H1 (cell line): Measurements from ENCODE around the gene TDP1. TPM values are rescaled to one million over a fixed set of nuclear protein-coding genes. Genes with fewer than 3 reads are reported as not detected.

Experiments used
- CTCF ChIA-PET: fragments of 300-600 bp; sonication (Branson Sonifier 250); formaldehyde crosslinking; loops from one replicate; lab custom pipeline; 2021; ENCODE audit not compliant: partially characterized antibody; lab: Charles Lee
- POLR2A ChIA-PET: fragments of 300-600 bp; sonication (Branson Sonifier 250); formaldehyde crosslinking; loops from one replicate; lab custom pipeline; 2021; ENCODE audit warnings: inconsistent platforms; ENCODE audit not compliant: partially characterized antibody; lab: Charles Lee
- DNase-seq, 2 experiments: peaks; one replicate each; pipeline versions ENCODE4 v3.0.0 to v3.0.0-alpha.2; 2010 to 2022; ENCODE audit warnings: low spot score in 2 of 2, low read depth in 1 of 2, mixed read lengths in 1 of 2
- FAIRE-seq: peaks from 2 replicates; lab custom pipeline; 2011; peaks lifted over from hg19 to GRCh38; lab: Jason Lieb, UNC
- H2AFZ ChIP-seq: 2 replicates; pipeline ENCODE4 v1.8.1; 2012; ENCODE audit warnings: low read length, inconsistent platforms
- H2AK5ac ChIP-seq: 2 replicates; pipeline ENCODE4 v1.6.1; 2013; ENCODE audit warnings: low read depth, low read length
- H2BK120ac ChIP-seq: replicated peaks from 2 replicates; pipeline ENCODE3; 2013; ENCODE audit warnings: low read depth, low read length, inconsistent platforms
- H2BK12ac ChIP-seq: 2 replicates; pipeline ENCODE4 v1.6.1; 2013; ENCODE audit warnings: low read depth, low read length
- H2BK15ac ChIP-seq: 2 replicates; pipeline ENCODE4 v1.6.1; 2013; ENCODE audit warnings: low read length
- H2BK20ac ChIP-seq: 2 replicates; pipeline ENCODE4 v1.6.1; 2013; ENCODE audit warnings: low read length
- H2BK5ac ChIP-seq: 2 replicates; pipeline ENCODE4 v1.6.1; 2013; ENCODE audit warnings: low read depth, low read length
- H3K14ac ChIP-seq: 2 replicates; pipeline ENCODE4 v1.6.1; 2013; ENCODE audit warnings: inconsistent platforms; ENCODE audit not compliant: insufficient read length
- H3K18ac ChIP-seq: 2 replicates; pipeline ENCODE4 v1.6.1; 2013; ENCODE audit warnings: low read length; ENCODE audit errors: extremely low read depth
- H3K23ac ChIP-seq: 2 replicates; pipeline ENCODE4 v1.6.1; 2013; ENCODE audit warnings: inconsistent platforms; ENCODE audit not compliant: insufficient read length
- H3K23me2 ChIP-seq: 2 replicates; pipeline ENCODE4 v1.6.1; 2013; ENCODE audit warnings: low read depth, low read length
- H3K27ac ChIP-seq: 2 replicates; pipeline ENCODE4 v1.6.1; 2011; ENCODE audit warnings: low read depth, low read length, inconsistent platforms
- H3K27me3 ChIP-seq, 4 experiments: replicated peaks in 1 of 4; 1 replicate in 1 of 4; 2 replicates in 3 of 4; pipeline versions ENCODE4 v1.6.1 to v1.8.1; 2011 to 2013; ENCODE audit warnings: low read length in 3 of 4, mild to moderate bottlenecking in 3 of 4, inconsistent platforms in 2 of 4, mixed read lengths in 2 of 4, moderate library complexity in 1 of 4; ENCODE audit not compliant: control insufficient read depth in 3 of 4, insufficient read depth in 3 of 4; ENCODE audit errors: extremely low read depth in 1 of 4
- H3K36me3 ChIP-seq, 4 experiments: 2 replicates each; pipeline versions ENCODE4 v1.6.1 to v1.8.1; 2011 to 2013; ENCODE audit warnings: mild to moderate bottlenecking in 4 of 4, low read length in 3 of 4, moderate library complexity in 2 of 4, control low read depth in 1 of 4, inconsistent platforms in 1 of 4; ENCODE audit not compliant: insufficient read depth in 4 of 4, control insufficient read depth in 2 of 4
- H3K4ac ChIP-seq: replicated peaks from 2 replicates; pipeline ENCODE3; 2013; ENCODE audit warnings: low read length, low read depth, mixed read lengths, inconsistent platforms; ENCODE audit not compliant: insufficient read length
- H3K4me1 ChIP-seq, 4 experiments: replicated peaks in 1 of 4; 1 replicate in 1 of 4; 2 replicates in 3 of 4; pipeline versions ENCODE4 v1.6.1 to v1.8.1; 2011 to 2013; ENCODE audit warnings: low read length in 3 of 4, inconsistent platforms in 2 of 4, mixed read lengths in 1 of 4; ENCODE audit not compliant: insufficient read depth in 4 of 4, control insufficient read depth in 3 of 4
- H3K4me2 ChIP-seq, 2 experiments: 2 replicates each; pipeline versions ENCODE4 v1.6.1 to v1.8.1; 2011 to 2013; ENCODE audit warnings: low read depth in 2 of 2, low read length in 2 of 2, control low read depth in 1 of 2, inconsistent platforms in 1 of 2, mild to moderate bottlenecking in 1 of 2; ENCODE audit not compliant: insufficient read depth in 1 of 2
- H3K4me3 ChIP-seq, 4 experiments: fragments of 200-600, 300-600 bp in 1 of 4; sonication (generic), shearing (Covaris generic), sonication (Bioruptor Twin) in 1 of 4; 2 replicates each; pipeline versions ENCODE4 v1.5.1 to v1.8.1; 2011 to 2016; ENCODE audit warnings: low read length in 4 of 4, low read depth in 3 of 4, control low read depth in 2 of 4, inconsistent platforms in 2 of 4, mild to moderate bottlenecking in 2 of 4, mixed read lengths in 1 of 4, moderate library complexity in 1 of 4; ENCODE audit not compliant: insufficient read depth in 2 of 4; ENCODE audit errors: extremely low read depth in 1 of 4
- H3K56ac ChIP-seq: replicated peaks from 2 replicates; pipeline ENCODE3; 2013; ENCODE audit warnings: low read depth, mild to moderate bottlenecking, mixed read lengths, low read length, inconsistent platforms; ENCODE audit not compliant: insufficient read length
- H3K79me1 ChIP-seq: 2 replicates; pipeline ENCODE4 v1.6.1; 2013; ENCODE audit warnings: low read depth, low read length, control low read depth
- H3K79me2 ChIP-seq, 2 experiments: 2 replicates each; pipeline versions ENCODE4 v1.6.1 to v1.8.1; 2012 to 2013; ENCODE audit warnings: low read length in 2 of 2, mild to moderate bottlenecking in 2 of 2, inconsistent platforms in 1 of 2; ENCODE audit not compliant: insufficient read depth in 2 of 2, control insufficient read depth in 1 of 2
- H3K9ac ChIP-seq, 4 experiments: replicated peaks in 1 of 4; 1 replicate in 1 of 4; 2 replicates in 3 of 4; pipeline versions ENCODE4 v1.6.1 to v1.8.1; 2011 to 2013; ENCODE audit warnings: low read depth in 3 of 4, low read length in 3 of 4, control low read depth in 2 of 4, mild to moderate bottlenecking in 2 of 4, moderate library complexity in 2 of 4, inconsistent platforms in 1 of 4; ENCODE audit errors: extremely low read depth in 1 of 4
- H3K9me3 ChIP-seq, 2 experiments: 2 replicates each; pipeline versions ENCODE4 v1.6.1 to v1.8.1; 2012 to 2013; ENCODE audit warnings: mild to moderate bottlenecking in 2 of 2, moderate library complexity in 2 of 2, control low read depth in 1 of 2, inconsistent platforms in 1 of 2, low read depth in 1 of 2, low read length in 1 of 2, mixed read lengths in 1 of 2; ENCODE audit not compliant: insufficient read depth in 2 of 2
- H4K20me1 ChIP-seq, 2 experiments: replicated peaks in 1 of 2; 2 replicates each; pipeline versions ENCODE3 to v1.8.1; 2011 to 2013; ENCODE audit warnings: inconsistent platforms in 2 of 2, low read length in 2 of 2, mild to moderate bottlenecking in 1 of 2; ENCODE audit not compliant: insufficient read depth in 2 of 2, control insufficient read depth in 1 of 2
- H4K5ac ChIP-seq: 2 replicates; pipeline ENCODE4 v1.6.1; 2013; ENCODE audit warnings: low read length, low read depth, mixed read lengths, inconsistent platforms; ENCODE audit not compliant: insufficient read length
- H4K8ac ChIP-seq: 2 replicates; pipeline ENCODE4 v1.8.0; 2013; ENCODE audit warnings: mild to moderate bottlenecking, moderate library complexity, low read length, inconsistent platforms; ENCODE audit not compliant: insufficient read depth; ENCODE audit errors: extremely low read depth
- H4K91ac ChIP-seq: replicated peaks from 2 replicates; pipeline ENCODE3; 2013; ENCODE audit warnings: low read length, mixed read lengths, inconsistent platforms; ENCODE audit not compliant: insufficient read length
- BCL11A ChIP-seq, 2 experiments: IDR thresholded peaks; one replicate each; pipeline ENCODE4 v1.6.1; 2011; ENCODE audit warnings: low read depth in 2 of 2, low read length in 2 of 2, mild to moderate bottlenecking in 2 of 2
- CTBP2 ChIP-seq: IDR thresholded peaks from 2 replicates; pipeline ENCODE4 v1.7.0; 2011; ENCODE audit warnings: borderline replicate concordance, mild to moderate bottlenecking, moderate library complexity, mixed read lengths, low read length; ENCODE audit not compliant: insufficient read depth, insufficient read length
- JUN ChIP-seq: IDR thresholded peaks from 2 replicates; pipeline ENCODE4 v1.6.1; 2011; ENCODE audit warnings: low read depth, mild to moderate bottlenecking, improper control_type of control experiment, low read length
- JUND ChIP-seq: IDR thresholded peaks from 2 replicates; pipeline ENCODE4 v1.6.1; 2011; ENCODE audit warnings: mild to moderate bottlenecking, improper control_type of control experiment, low read length
- MAFK ChIP-seq: IDR thresholded peaks from 2 replicates; pipeline ENCODE4 v1.6.1; 2012; ENCODE audit warnings: low read depth, mild to moderate bottlenecking, improper control_type of control experiment, low read length
- SIN3A ChIP-seq, 2 experiments: IDR thresholded peaks in 1 of 2; conservative IDR thresholded peaks in 1 of 2; 2 replicates each; pipeline ENCODE4 v1.6.1; 2011 to 2012; ENCODE audit warnings: low read length in 2 of 2, improper control_type of control experiment in 1 of 2, low read depth in 1 of 2, mild to moderate bottlenecking in 1 of 2
- SP1 ChIP-seq: IDR thresholded peaks from 2 replicates; pipeline ENCODE4 v1.6.1; 2011; ENCODE audit warnings: low read depth, low read length
- WGBS, 2 experiments: shearing (Covaris generic) in 1 of 2; methylation state at CpG; one replicate each; pipeline versions ENCODE4 v1.1.6 to v1.1.7; 2013 to 2015; ENCODE audit warnings: low lambda C conversion rate in 2 of 2, mixed read lengths in 2 of 2, inconsistent platforms in 1 of 2, low coverage in 1 of 2, missing lambda C conversion rate in 1 of 2; ENCODE audit not compliant: insufficient replicate concordance in 2 of 2, insufficient coverage in 1 of 2, insufficient read length in 1 of 2; ENCODE audit errors: extremely low coverage in 1 of 2, missing lambda C conversion rate in 1 of 2; 5-methylcytosine and 5-hydroxymethylcytosine counted together
- polyA plus RNA-seq, 7 experiments: library from polyadenylated mRNA; depleted of rRNA in 3 of 7; stranded (reverse) in 5 of 7; unstranded in 2 of 7; fragments of >200 nt in 5 of 7; fragments of 200-250 nt in 2 of 7; gene quantifications; 1 replicate in 5 of 7; 2 replicates in 1 of 7; 4 replicates in 1 of 7; pipeline versions ENCODE4 v1.2.1 to v1.2.3, GENCODE V29; 2011 to 2013; ENCODE audit warnings: missing spikeins in 2 of 7, mixed read lengths in 2 of 7
- total RNA-seq: library from RNA; stranded (reverse); fragmentation: NEBNext Ultra II Directional; extraction: Animal tissue kit (Norgen Biotek cat#: 25700); gene quantifications from 2 replicates; pipeline ENCODE4 v1.2.1, GENCODE V29; 2021

TDP1 gene
- total and polyA plus RNA-seq, 2 of the 8 experiments (the other 6 are each of a cell fraction or from before 2014, with no cell fraction given): 32.2 to 69.9 TPM

DNA sequence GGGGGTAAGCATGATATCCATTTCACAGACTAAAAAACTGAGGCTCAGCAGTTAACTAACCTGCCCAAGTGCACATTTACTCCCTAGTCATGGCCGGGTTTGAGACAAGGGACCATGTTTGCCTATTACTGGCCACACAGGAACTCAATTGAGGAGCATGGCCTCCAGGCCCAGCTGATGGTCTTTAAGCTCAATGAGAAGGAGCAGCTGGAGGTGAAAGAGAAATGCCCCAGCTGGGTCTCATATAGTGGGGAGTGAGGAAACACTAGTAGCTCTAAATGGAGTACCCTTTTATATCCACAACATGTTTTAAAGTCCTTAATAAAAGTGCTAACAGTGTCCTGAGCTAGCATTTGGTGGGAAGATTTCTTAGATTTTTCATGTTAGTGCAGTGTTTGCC lies 1.6 kb downstream of the TDP1 start:
- 79% methylated on average over 1 of the region's 1 CpG; no CpG with 5 or more reads in 1 of the 2 experiments for WGBS, 2 experiments
- FAIRE-seq: no peak

More for the DNA sequence above, 1.6 kb downstream of the TDP1 start:
- DNase-seq: no peak
- Histone ChIP-seq H3K56ac (no peak overlapping the region), H2BK20ac (no peak overlapping the region), H4K8ac (no peak overlapping the region), H3K14ac (no peak overlapping the region), H2BK5ac (no peak overlapping the region), H4K91ac (no peak overlapping the region), H3K27me3 (no peaks in the 10 kb centered on the region), H3K4me3 (peak overlapping the region in 1 of 4 experiments; percentile 80; a peak in 3 of 8 replicates), H3K79me1 (peaks cover 5% of the 10 kb centered on the region), H4K20me1 (peaks cover 0 to 5% of the 10 kb centered on the region in 2 experiments), H4K5ac (no peak overlapping the region), H2AK5ac (no peak overlapping the region), H3K23ac (no peak overlapping the region), H2AFZ (no peak overlapping the region), H3K4me2 (peak overlapping the region; percentile 75 to 99; a peak in 3 of 4 replicates), H3K4ac (no peak overlapping the region), H3K9ac (no peak overlapping the region), H2BK12ac (no peak overlapping the region), H2BK15ac (no peak overlapping the region), H3K79me2 (peaks cover 0 to 19% of the 10 kb centered on the region in 2 experiments; a peak in 2 of 4 replicates), H3K27ac (no peak overlapping the region), H2BK120ac (no peak overlapping the region), H3K18ac (no peak overlapping the region), H3K23me2 (peaks cover 8% of the 10 kb centered on the region), H3K4me1 (peaks cover 0 to 10% (median 2%) of the 10 kb centered on the region in 4 experiments; a peak in 4 of 7 replicates), H3K36me3 (peaks cover 0 to 11% (median under 1%) of the 10 kb centered on the region in 4 experiments; a peak in 2 of 8 replicates), H3K9me3 (no peaks in the 10 kb centered on the region)
- TF ChIP-seq SP1 (no peak), JUND (no peak), BCL11A (IDR thresholded peaks at IDR 0.05; ENCODE audit: low read depth in 2 of 2, low read length in 2 of 2) (no peak), JUN (no peak), MAFK (no peak), CTBP2 (no peak), SIN3A (conservative IDR thresholded peaks at IDR 0.05 in 1 of 2, IDR thresholded peaks at IDR 0.05 in 1 of 2; ENCODE audit: low read depth in 1 of 2, low read length in 2 of 2) (0 out of 4 replicates have a peak, but pooled peaks of 1 of the 2 experiments have one; percentile 21)
- ChIA-PET POLR2A (interaction anchor here (2.1 kb wide), 1 partner anchor 9 kb away, joined by 9 read pairs; no protein-coding TSS in a partner anchor), CTCF (interaction anchor here (1.2 to 5.0 kb wide), 4 partner anchors 12 to 930 kb away, joined by 3 to 35 read pairs (median 10); no protein-coding TSS in a partner anchor)
